Astrocyte of the cerebellum (primary cell): Measurements from ENCODE around the gene DISC1.
"Not testable (repeated sequence)": the region's sequence is repeated elsewhere in the genome, so short reads cannot be mapped to it uniquely, and the experiment has no call there.

Source experiments
- DNase-seq: peaks from one replicate; pipeline ENCODE4 v3.0.0-alpha.2; 2011; ENCODE audit warnings: low read depth
- H3K4me3 ChIP-seq: 2 replicates; pipeline ENCODE4 v1.5.1; 2011; ENCODE audit warnings: mild to moderate bottlenecking, low read depth, low read length, moderate library complexity
- CTCF ChIP-seq: IDR thresholded peaks from 2 replicates; pipeline ENCODE4 v1.5.1; 2012; ENCODE audit warnings: low read length, low read depth, moderate library complexity, mild to moderate bottlenecking; ENCODE audit errors: missing control alignments
- in situ Hi-C: cut with HindIII; loops from 2 replicates; pipeline ENCODE4 v1.10.0; 2017; ENCODE audit warnings: low sequenced_read_pairs

Gene DISC1

GRCh38 chr1:231939118-231939517 is 312.5 kb downstream of the DISC1 start:
- in situ Hi-C loops, result no loop called here
- no peak overlapping the region for H3K4me3 ChIP-seq
- TF ChIP-seq CTCF, result no peak
- DNase-seq, result no peak

DNA sequence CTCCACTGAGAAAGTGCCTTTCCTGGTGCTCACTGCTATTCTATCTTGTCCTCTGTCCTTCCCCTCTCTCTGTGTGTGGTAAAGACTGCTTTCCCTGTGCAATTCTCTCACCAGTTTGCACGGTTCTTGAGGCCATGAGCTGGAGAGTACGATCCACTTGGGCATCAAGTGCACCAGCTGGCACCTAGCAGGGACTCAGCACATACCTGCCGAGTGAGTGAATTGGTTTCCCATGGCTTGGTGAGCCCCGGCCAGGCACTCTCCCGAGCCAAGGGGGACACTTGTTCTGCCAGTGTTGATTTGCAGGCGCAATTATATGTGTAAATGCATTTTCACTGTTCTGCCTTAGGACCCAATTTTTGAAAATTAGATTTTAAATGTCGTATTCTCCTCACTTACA is 313.5 kb downstream of the DISC1 start:
- in situ Hi-C loops, result no loop called here
- TF ChIP-seq CTCF, result no peak
- no peak for DNase-seq
- no peak overlapping the region for H3K4me3 ChIP-seq

DNA sequence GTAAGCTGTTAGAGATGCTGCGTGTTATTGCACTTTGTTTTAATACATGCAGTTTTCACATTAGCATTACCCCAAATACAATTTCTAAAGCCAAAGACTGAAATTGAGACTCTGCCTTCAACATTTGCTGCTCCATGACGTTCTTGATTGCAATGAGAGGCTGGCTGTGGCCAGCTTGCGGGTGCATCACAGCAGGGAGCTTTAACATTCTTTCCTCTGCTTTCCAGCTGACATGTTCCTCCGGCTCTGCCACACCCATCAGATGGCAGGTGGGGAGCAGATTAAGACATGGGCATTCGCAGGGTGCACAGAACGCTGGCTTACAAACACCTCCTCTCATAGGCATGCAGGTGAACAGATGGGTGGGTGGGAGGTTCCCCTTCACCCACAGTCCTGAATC is 314.1 kb downstream of the DISC1 start:
- no peak for TF ChIP-seq CTCF
- DNase-seq, result no peak
- no peak overlapping the region for H3K4me3 ChIP-seq
- in situ Hi-C loops, result no loop called here

DNA sequence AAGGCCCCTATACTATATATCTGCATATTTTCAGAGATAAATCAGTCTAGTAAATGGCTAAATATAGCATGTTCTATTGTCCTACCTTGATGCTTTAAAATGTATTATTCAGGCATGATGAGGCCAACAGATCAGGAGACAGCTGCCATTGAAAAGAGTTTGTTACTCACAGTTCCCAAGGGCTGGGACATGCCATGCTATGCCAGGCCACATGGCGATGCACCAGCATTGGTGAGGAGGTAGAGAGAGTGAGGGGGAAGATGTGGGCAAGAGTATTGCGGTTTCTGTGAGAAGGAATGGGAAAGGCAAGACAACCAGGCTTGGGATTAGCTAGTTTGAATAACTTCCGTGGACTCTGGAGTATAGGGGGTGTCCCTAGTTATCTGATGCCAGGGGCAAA is 316.5 kb downstream of the DISC1 start:
- no peak overlapping the region for H3K4me3 ChIP-seq
- in situ Hi-C loops, result no loop called here
- no peak for DNase-seq
- TF ChIP-seq CTCF, result no peak

DNA sequence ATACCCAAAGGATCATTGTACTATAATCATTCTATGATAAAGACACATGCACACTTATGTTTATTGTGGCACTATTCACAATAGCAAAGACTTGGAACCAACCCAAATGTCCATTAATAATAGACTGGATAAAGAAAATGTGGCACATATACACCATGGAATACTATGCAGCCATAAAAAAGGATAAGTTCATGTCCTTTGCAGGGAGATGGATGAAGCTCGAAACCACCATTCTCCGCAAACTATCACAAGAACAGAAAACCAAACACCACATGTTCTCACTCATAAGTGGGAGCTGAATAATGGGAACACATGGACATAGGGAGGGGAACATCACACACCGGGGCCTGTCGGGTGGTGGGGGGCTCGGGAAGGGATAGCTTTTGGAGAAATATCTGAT is 321.5 kb downstream of the DISC1 start:
- H3K4me3 ChIP-seq, DNase-seq, in situ Hi-C loops: not testable (repeated sequence)

DNA sequence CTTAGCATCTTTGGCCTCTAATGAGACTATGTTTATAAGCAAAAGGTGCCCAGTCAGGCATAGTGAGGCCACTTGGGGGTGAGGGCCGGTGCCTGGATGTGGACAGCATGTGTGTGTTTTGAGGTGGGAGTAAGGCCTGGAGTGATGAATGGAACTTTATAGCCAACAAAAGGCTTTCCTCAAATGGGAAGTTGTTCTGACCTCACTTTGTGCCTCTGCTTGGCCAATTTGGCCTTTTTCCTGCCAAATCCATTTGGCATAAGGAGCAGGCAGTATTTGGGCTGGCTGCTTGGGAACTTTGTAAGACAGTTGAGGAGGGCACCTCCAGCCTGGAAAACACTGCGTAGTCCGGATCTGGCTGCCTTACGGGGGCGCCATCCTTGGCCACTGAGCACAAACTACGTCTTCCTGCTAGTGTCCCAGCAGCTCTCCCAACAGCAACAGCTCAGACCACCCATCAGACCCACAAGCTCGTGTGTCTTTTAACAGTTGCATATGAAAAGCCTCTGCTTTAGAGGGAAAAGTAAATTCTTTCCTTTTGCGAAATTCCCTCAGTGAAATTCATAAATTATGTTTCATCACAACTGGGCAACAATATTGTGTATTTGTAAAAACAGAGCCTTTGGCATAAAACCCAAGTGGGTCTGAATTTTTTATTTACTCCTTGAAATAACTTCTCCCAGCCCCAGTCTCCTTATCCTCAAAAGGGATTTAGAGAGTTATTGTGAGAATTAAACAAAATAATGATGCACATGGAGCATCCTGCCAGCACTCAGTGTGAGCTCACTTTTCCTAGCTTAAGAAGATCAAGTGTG is 322.9 kb downstream of the DISC1 start:
- no peak overlapping the region for H3K4me3 ChIP-seq
- no peak for TF ChIP-seq CTCF
- DNase-seq, result no peak
- in situ Hi-C loops, result no loop called here

DNA sequence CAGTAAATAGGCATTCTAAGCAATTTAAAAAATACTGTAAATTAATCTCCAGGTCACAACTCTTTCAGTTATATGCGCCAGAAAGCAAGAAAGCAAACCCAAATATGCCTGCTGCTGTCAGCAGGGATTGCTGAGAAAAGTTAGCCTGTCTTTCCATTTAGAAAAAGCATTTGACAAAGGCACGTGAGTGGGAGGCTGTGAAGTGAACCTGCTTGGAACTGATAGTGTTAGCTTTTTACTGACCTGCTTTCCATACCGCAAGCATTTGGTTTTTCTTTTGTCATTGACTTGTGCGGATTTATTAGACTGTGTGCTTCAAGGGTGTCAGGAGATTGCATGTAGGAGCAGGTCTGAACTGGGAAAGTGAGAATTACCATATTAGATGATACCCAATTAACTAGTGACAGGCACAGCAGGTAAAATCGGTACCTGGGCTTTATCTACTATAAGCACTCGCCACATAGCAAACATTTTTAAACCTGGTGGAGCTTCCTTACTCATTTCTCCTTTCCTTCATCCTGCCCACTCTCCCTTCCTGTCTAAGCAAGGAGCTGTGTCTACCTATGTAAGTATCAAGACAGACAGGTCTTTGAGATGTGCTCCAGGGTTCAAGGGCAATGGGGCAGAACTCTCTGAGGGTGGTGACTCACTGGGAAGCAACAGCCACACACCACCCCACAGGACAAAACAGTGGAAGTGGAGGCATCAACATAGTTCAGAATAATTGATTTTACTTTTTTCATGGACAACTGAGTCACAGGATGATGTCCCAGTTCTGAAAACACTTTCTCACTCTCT is 323.9 kb downstream of the DISC1 start:
- no peak for DNase-seq
- TF ChIP-seq CTCF, result no peak
- in situ Hi-C loops, result no loop called here
- no peak overlapping the region for H3K4me3 ChIP-seq
